Colon (tissue), 2 donors: ENCODE data around the gene SKIDA1.

ENCODE experiments used
- FAIRE-seq: peaks from 2 replicates; lab custom pipeline; 2012; peaks lifted over from hg19 to GRCh38; lab: Jason Lieb, UNC
- donor health status: control.
- donor health status: control.

Gene SKIDA1

GRCh38 chr10:21500578-21500910, 24.9 kb downstream of the SKIDA1 start:
- FAIRE-seq = no peak

GRCh38 chr10:21499701-21500577, 25.5 kb downstream of the SKIDA1 start:
- no peak for FAIRE-seq

GRCh38 chr10:21498986-21499385, 26.5 kb downstream of the SKIDA1 start:
- no peak for FAIRE-seq

- FAIRE-seq = no peak
These were observed 27.1 kb downstream of the SKIDA1 start for GRCh38 chr10:21498377-21498776.

- FAIRE-seq = no peak
These were observed 28.2 kb downstream of the SKIDA1 start for GRCh38 chr10:21497177-21497807.

- FAIRE-seq = no peak
These were observed 28.9 kb downstream of the SKIDA1 start for GRCh38 chr10:21496343-21497176.

GRCh38 chr10:21495752-21496342, 29.6 kb downstream of the SKIDA1 start:
- no peak for FAIRE-seq

- FAIRE-seq = no peak
These were observed 30.3 kb downstream of the SKIDA1 start for GRCh38 chr10:21495002-21495751.

GRCh38 chr10:21494191-21495001, 31.1 kb downstream of the SKIDA1 start:
- no peak for FAIRE-seq

- no peak for FAIRE-seq
These were observed 31.7 kb downstream of the SKIDA1 start for GRCh38 chr10:21493784-21494183.

GRCh38 chr10:21492421-21492820, 33.1 kb downstream of the SKIDA1 start:
- FAIRE-seq = no peak

- no peak for FAIRE-seq
These were observed 34.8 kb downstream of the SKIDA1 start for GRCh38 chr10:21490711-21491105.

GRCh38 chr10:21490028-21490710, 35.3 kb downstream of the SKIDA1 start:
- no peak for FAIRE-seq

- no peak for FAIRE-seq
These were observed 36.5 kb downstream of the SKIDA1 start for GRCh38 chr10:21488957-21489446.

- no peak for FAIRE-seq
These were observed 37.1 kb downstream of the SKIDA1 start for GRCh38 chr10:21488246-21488956.

GRCh38 chr10:21487416-21488180, 37.9 kb downstream of the SKIDA1 start:
- FAIRE-seq = no peak

GRCh38 chr10:21482821-21483220, 42.7 kb downstream of the SKIDA1 start:
- FAIRE-seq = no peak

- no peak for FAIRE-seq
These were observed 44.1 kb downstream of the SKIDA1 start for GRCh38 chr10:21481407-21481806.
